ENCODE results near the gene ACYP2. TPM values are rescaled to one million over a fixed set of nuclear protein-coding genes. Genes with fewer than 3 reads are reported as not detected.
"Not testable (repeated sequence)": the region's sequence is repeated elsewhere in the genome, so short reads cannot be mapped to it uniquely, and the experiment has no call there.

Gene ACYP2
- total and polyA plus RNA-seq, 5 donors = 47.1 to 122 (median 64.9) TPM

DNA sequence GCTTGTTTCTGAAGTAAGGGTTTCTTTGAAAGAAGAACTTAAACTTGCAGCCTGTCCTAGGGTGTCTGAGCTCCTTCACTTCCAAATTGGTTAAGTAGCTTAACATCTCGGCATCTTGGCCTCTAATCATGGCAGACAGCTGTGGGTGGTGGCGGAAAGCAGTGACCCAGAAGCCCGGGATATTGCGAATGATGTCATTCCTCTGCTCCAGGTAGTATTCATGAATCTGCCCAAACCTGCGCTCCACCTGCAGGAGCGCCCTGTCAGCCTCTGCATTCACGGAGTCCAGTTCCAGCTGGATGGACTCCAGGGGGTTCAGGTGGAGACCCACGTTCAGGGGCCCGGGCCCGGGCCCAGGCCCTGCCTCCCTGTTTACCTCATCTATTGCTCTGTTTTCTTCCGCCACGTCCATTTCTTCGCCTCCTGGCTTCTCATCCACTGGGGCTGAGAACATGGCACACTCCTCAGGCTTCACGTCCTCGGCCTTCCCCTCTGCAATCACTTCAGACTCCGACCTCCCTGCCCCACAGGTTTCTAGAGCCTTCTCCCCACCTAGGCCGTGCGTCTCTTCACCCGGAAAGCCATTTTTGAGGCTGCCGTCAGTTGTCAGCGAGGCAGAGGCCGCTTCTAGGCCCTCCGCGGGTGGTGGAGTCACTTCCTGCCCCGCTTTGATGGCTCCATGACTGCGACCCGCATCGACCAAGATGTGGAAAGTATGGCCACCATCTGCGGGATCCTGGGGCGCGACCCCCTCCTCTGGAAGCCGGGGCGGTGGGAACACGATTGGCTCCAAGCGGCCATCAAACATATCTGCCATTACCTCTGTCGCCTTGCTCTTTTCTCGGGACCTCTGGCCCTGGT is 140.0 kb downstream of the ACYP2 start:
- H3K4me3 ChIP-seq (ENCODE audit: low read length) = no peak overlapping the region
- no peaks in the 10 kb centered on the region for H3K27me3 ChIP-seq (ENCODE audit: control insufficient read depth, insufficient read depth)
- ATAC-seq (no peak), DNase-seq (no peak)
- H3K4me1 ChIP-seq (ENCODE audit: control insufficient read depth, insufficient read depth, low read length) = no peaks in the 10 kb centered on the region
- intact Hi-C loops (cut with DNase I) = no loop called here
- H3K9me3 ChIP-seq (ENCODE audit: control insufficient read depth, low read length) = no peaks in the 10 kb centered on the region
- 94% methylated on average over 37 of the region's 37 CpGs for WGBS
- H3K27ac ChIP-seq (ENCODE audit: low read length) = no peak overlapping the region

- 98% methylated on average over 25 of the region's 25 CpGs for WGBS
- ATAC-seq = peak in 1 of 2 donors; percentile 32
- Histone ChIP-seq H3K27ac (ENCODE audit: low read length) (no peak within 1 kb of the TSS), H3K9me3 (ENCODE audit: control insufficient read depth, low read length) (no peaks in the 10 kb centered on the region), H3K4me3 (ENCODE audit: low read length) (no peak within 1 kb of the TSS), H3K27me3 (ENCODE audit: control insufficient read depth, insufficient read depth) (no peaks in the 10 kb centered on the region), H3K4me1 (ENCODE audit: control insufficient read depth, insufficient read depth, low read length) (no peaks in the 10 kb centered on the region)
- intact Hi-C loops (cut with DNase I) = no loop called here
- no peak for DNase-seq
Observed at GRCh38 chr2:54256091-54256694, 140.8 kb downstream of the ACYP2 start, which contains the start of gene TSPYL6. Gene TSPYL6 (minus strand): TSS chr2:54256229. CDS start chr2:54256151, 78 bp downstream.

DNA sequence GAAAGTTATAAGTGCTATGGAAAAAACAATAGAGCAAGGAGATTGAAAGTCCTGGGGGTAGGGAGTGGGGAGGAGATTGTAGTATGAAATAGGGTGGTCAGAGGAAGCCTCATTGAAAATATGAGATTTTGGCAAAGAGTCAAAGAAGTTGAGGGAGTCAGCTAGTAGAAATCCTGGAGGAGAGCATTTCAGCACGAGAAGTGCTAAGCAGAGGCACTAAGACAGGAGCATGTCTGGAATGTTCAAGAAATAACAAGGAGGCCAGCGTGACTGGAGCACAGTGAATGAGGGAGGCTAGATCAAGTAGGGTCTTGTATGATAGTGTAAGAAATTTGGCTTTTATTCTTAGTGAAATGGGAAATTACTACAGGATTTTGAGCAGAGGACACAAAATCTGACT is 142.8 kb downstream of the ACYP2 start:
- H3K4me1 ChIP-seq (ENCODE audit: control insufficient read depth, insufficient read depth, low read length) = no peaks in the 10 kb centered on the region
- H3K27me3 ChIP-seq (ENCODE audit: control insufficient read depth, insufficient read depth) = no peaks in the 10 kb centered on the region
- no peak for ATAC-seq
- 82% methylated on average over 2 of the region's 2 CpGs for WGBS
- DNase-seq = no peak
- H3K9me3 ChIP-seq (ENCODE audit: control insufficient read depth, low read length) = no peaks in the 10 kb centered on the region
- no peak overlapping the region for H3K4me3 ChIP-seq (ENCODE audit: low read length)
- H3K27ac ChIP-seq (ENCODE audit: low read length) = no peak overlapping the region
- intact Hi-C loops (cut with DNase I) = no loop called here

- DNase-seq = no peak
- no peaks in the 10 kb centered on the region for H3K4me1 ChIP-seq (ENCODE audit: control insufficient read depth, insufficient read depth, low read length)
Observed at GRCh38 chr2:54259413-54260240, 144.2 kb downstream of the ACYP2 start.

DNA sequence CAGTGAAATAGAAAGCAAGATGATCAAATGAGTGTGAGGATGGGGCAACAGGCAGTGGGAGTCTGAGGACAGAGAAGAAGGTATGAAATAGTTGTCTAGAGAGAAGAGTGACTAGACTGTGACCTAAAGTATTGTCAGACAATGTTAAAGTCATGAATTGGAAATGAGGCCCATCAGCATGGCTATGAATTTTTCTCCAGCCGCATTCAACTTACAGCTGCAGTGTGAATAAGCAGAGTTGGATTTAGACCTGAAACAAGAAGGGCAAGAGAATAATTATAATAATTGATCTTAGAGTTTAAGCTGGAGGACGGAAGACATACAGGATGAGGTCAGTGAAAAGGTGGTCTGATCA is 144.8 kb downstream of the ACYP2 start:
- WGBS = 95% methylated on average over 2 of the region's 2 CpGs
- ATAC-seq (no peak), DNase-seq (no peak)
- no peaks in the 10 kb centered on the region for H3K4me1 ChIP-seq (ENCODE audit: control insufficient read depth, insufficient read depth, low read length)
- H3K27ac ChIP-seq (ENCODE audit: low read length) = no peak overlapping the region
- no peaks in the 10 kb centered on the region for H3K27me3 ChIP-seq (ENCODE audit: control insufficient read depth, insufficient read depth)
- H3K4me3 ChIP-seq (ENCODE audit: low read length) = no peak overlapping the region
- intact Hi-C loops (cut with DNase I) = no loop called here
- H3K9me3 ChIP-seq (ENCODE audit: control insufficient read depth, low read length) = no peaks in the 10 kb centered on the region

More at GRCh38 chr2:54259413-54260240, 144.2 kb downstream of the ACYP2 start:
- no peak overlapping the region for H3K4me3 ChIP-seq (ENCODE audit: low read length)
- H3K27ac ChIP-seq (ENCODE audit: low read length) = no peak overlapping the region
- no peaks in the 10 kb centered on the region for H3K27me3 ChIP-seq (ENCODE audit: control insufficient read depth, insufficient read depth)
- H3K9me3 ChIP-seq (ENCODE audit: control insufficient read depth, low read length) = no peaks in the 10 kb centered on the region
- intact Hi-C loops (cut with DNase I) = no loop called here
- ATAC-seq = no peak
- WGBS = 94% methylated on average over 6 of the region's 6 CpGs

GRCh38 chr2:54261537-54261936 is 146.1 kb downstream of the ACYP2 start:
- no peaks in the 10 kb centered on the region for H3K4me1 ChIP-seq (ENCODE audit: control insufficient read depth, insufficient read depth, low read length)
- DNase-seq (no peak), ATAC-seq (no peak)
- H3K27ac ChIP-seq (ENCODE audit: low read length) = no peak overlapping the region
- no peak overlapping the region for H3K4me3 ChIP-seq (ENCODE audit: low read length)
- WGBS = 60% methylated on average over 2 of the region's 2 CpGs
- intact Hi-C loops (cut with DNase I) = no loop called here
- H3K9me3 ChIP-seq (ENCODE audit: control insufficient read depth, low read length) = no peaks in the 10 kb centered on the region
- no peaks in the 10 kb centered on the region for H3K27me3 ChIP-seq (ENCODE audit: control insufficient read depth, insufficient read depth)

DNA sequence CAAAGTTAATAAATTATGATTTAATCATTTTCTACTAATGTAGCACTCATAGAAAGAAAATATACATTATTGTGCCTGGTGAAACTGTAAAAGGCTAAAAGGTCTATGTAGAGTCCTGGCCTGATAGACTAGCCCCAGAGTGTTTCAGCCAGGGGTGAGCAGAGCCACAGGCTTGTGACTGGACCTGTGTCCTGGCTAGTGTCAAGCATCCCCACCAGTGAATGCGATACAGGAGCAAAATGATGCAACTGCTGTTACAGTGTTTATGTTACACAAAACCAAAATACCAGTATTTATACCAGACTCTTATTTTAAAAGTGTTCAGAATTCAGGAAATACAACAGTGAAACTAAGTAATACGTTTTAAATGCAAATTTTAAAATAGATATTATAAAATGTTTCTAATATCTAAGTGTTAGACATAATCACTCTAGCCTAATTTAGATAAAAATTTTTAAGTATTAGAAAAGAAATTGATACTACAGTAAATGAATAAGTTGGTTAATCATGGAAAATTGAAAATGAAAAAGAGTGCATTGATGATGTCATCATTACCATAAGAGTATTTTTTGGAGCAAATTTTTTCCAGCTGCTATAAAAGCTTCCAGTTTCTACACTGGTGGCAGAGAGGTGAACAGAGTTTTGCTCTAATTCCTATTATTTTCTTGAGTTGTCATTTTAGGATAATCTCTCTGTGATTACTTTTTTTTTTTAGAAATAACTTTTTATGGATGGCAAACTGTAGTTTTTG is 146.8 kb downstream of the ACYP2 start:
- Histone ChIP-seq H3K4me3 (ENCODE audit: low read length) (no peak overlapping the region), H3K27ac (ENCODE audit: low read length) (no peak overlapping the region), H3K4me1 (ENCODE audit: control insufficient read depth, insufficient read depth, low read length) (no peaks in the 10 kb centered on the region), H3K27me3 (ENCODE audit: control insufficient read depth, insufficient read depth) (no peaks in the 10 kb centered on the region), H3K9me3 (ENCODE audit: control insufficient read depth, low read length) (no peaks in the 10 kb centered on the region)
- no peak for DNase-seq
- ATAC-seq = peak; percentile 45 to 54
- 77% methylated on average over 2 of the region's 2 CpGs for WGBS
- intact Hi-C loops (cut with DNase I) = no loop called here

- H3K4me3 ChIP-seq (ENCODE audit: low read length); DNase-seq; H3K4me1 ChIP-seq (ENCODE audit: control insufficient read depth, insufficient read depth, low read length); ATAC-seq; H3K9me3 ChIP-seq (ENCODE audit: control insufficient read depth, low read length); H3K27ac ChIP-seq (ENCODE audit: low read length); H3K27me3 ChIP-seq (ENCODE audit: control insufficient read depth, insufficient read depth); intact Hi-C loops (cut with DNase I): not testable (repeated sequence)
- WGBS = 69% methylated on average over 1 of the region's 1 CpG
Observed at GRCh38 chr2:54265081-54265480, 149.7 kb downstream of the ACYP2 start.

- H3K9me3 ChIP-seq (ENCODE audit: control insufficient read depth, low read length) = no peaks in the 10 kb centered on the region
- H3K4me1 ChIP-seq (ENCODE audit: control insufficient read depth, insufficient read depth, low read length) = no peaks in the 10 kb centered on the region
- DNase-seq (no peak), ATAC-seq (no peak)
- intact Hi-C loops (cut with DNase I) = no loop called here
- WGBS = 70% methylated on average over 1 of the region's 1 CpG
- no peak overlapping the region for H3K4me3 ChIP-seq (ENCODE audit: low read length)
- no peak overlapping the region for H3K27ac ChIP-seq (ENCODE audit: low read length)
- H3K27me3 ChIP-seq (ENCODE audit: control insufficient read depth, insufficient read depth) = no peaks in the 10 kb centered on the region
Observed at GRCh38 chr2:54267577-54267976, 152.2 kb downstream of the ACYP2 start.

GRCh38 chr2:54271189-54271588 is 155.8 kb downstream of the ACYP2 start:
- DNase-seq (no peak), ATAC-seq (no peak)
- no peaks in the 10 kb centered on the region for H3K27me3 ChIP-seq (ENCODE audit: control insufficient read depth, insufficient read depth)
- no peak overlapping the region for H3K27ac ChIP-seq (ENCODE audit: low read length)
- H3K4me1 ChIP-seq (ENCODE audit: control insufficient read depth, insufficient read depth, low read length) = no peaks in the 10 kb centered on the region
- no peak overlapping the region for H3K4me3 ChIP-seq (ENCODE audit: low read length)
- 96% methylated on average over 4 of the region's 4 CpGs for WGBS
- H3K9me3 ChIP-seq (ENCODE audit: control insufficient read depth, low read length) = no peaks in the 10 kb centered on the region
- intact Hi-C loops (cut with DNase I) = no loop called here

Measured in right cardiac atrium (tissue), 5 donors.